GM21381 (cell line): ENCODE measurements around the gene POMGNT2.
"Not testable (repeated sequence)": the region's sequence is repeated elsewhere in the genome, so short reads cannot be mapped to it uniquely, and the experiment has no call there.

ENCODE experiments used
- ATAC-seq: cut with Tn5 transposase; IDR thresholded peaks from one replicate; pipeline ENCODE4 v1.9.1; 2021; ENCODE audit warnings: mild to moderate bottlenecking, moderate library complexity; ENCODE audit not compliant: unreplicated experiment

Gene POMGNT2

GRCh38 chr3:43048470-43048869 lies 57.4 kb downstream of the POMGNT2 start:
- no peak for ATAC-seq

- ATAC-seq, result no peak
These were observed 59.3 kb downstream of the POMGNT2 start for GRCh38 chr3:43046583-43046982.

GRCh38 chr3:43045079-43045478 lies 60.8 kb downstream of the POMGNT2 start:
- not testable (repeated sequence) for ATAC-seq

- no peak for ATAC-seq
These were observed 62.1 kb downstream of the POMGNT2 start for GRCh38 chr3:43043793-43044192.

- no peak for ATAC-seq
These were observed 62.7 kb downstream of the POMGNT2 start for GRCh38 chr3:43043071-43043766.

- no peak for ATAC-seq
These were observed 64.4 kb downstream of the POMGNT2 start for GRCh38 chr3:43041517-43041916.

- ATAC-seq, result no peak
These were observed 67.9 kb downstream of the POMGNT2 start for GRCh38 chr3:43038010-43038409.

- no peak for ATAC-seq
These were observed 69.1 kb downstream of the POMGNT2 start for GRCh38 chr3:43036621-43037423.

GRCh38 chr3:43035801-43036365 lies 70.0 kb downstream of the POMGNT2 start:
- no peak for ATAC-seq

- ATAC-seq, result no peak
These were observed 71.0 kb downstream of the POMGNT2 start for GRCh38 chr3:43034911-43035310.

- ATAC-seq, result no peak
These were observed 71.7 kb downstream of the POMGNT2 start for GRCh38 chr3:43034200-43034599.

- ATAC-seq, result no peak
These were observed 72.9 kb downstream of the POMGNT2 start for GRCh38 chr3:43032646-43033628.

GRCh38 chr3:43031889-43032545 lies 73.9 kb downstream of the POMGNT2 start:
- no peak for ATAC-seq

GRCh38 chr3:43031485-43031884 lies 74.4 kb downstream of the POMGNT2 start:
- no peak for ATAC-seq

- no peak for ATAC-seq
These were observed 75.5 kb downstream of the POMGNT2 start for GRCh38 chr3:43030162-43030935.
